ENCODE measurements around the gene CDCA4.
A peak's percentile ranks its signal among the peaks of the same experiment; 100 is the strongest.

CDCA4 gene

GRCh38 chr14:104970231-104971068, 50.4 kb downstream of the CDCA4 start:
- no peak overlapping the region for H3K27ac Mint-ChIP-seq
- H3K9me3 Mint-ChIP-seq: no peaks in the 10 kb centered on the region
- no peaks in the 10 kb centered on the region for H3K36me3 Mint-ChIP-seq
- H3K27me3 Mint-ChIP-seq: peaks cover 13% of the 10 kb centered on the region
- peaks cover 9% of the 10 kb centered on the region for H3K4me1 Mint-ChIP-seq
- DNase-seq (ENCODE audit: low spot score in 2 of 2) (no peak), ATAC-seq (ENCODE audit: low read depth) (no peak)
- no peak overlapping the region for H3K4me3 Mint-ChIP-seq

GRCh38 chr14:104969741-104970230, 51.1 kb downstream of the CDCA4 start:
- Mint-ChIP-seq H3K27me3 (peaks cover 13% of the 10 kb centered on the region), H3K36me3 (no peaks in the 10 kb centered on the region), H3K4me3 (no peak overlapping the region), H3K27ac (no peak overlapping the region), H3K9me3 (no peaks in the 10 kb centered on the region), H3K4me1 (peaks cover 9% of the 10 kb centered on the region)
- ATAC-seq (ENCODE audit: low read depth) (no peak), DNase-seq (ENCODE audit: low spot score in 2 of 2) (no peak)

GRCh38 chr14:104968541-104969401, 52.1 kb downstream of the CDCA4 start:
- peaks cover 9% of the 10 kb centered on the region for H3K27me3 Mint-ChIP-seq
- DNase-seq (ENCODE audit: low spot score in 2 of 2) (no peak), ATAC-seq (ENCODE audit: low read depth) (peak; percentile 52)
- no peak overlapping the region for H3K4me3 Mint-ChIP-seq
- no peaks in the 10 kb centered on the region for H3K9me3 Mint-ChIP-seq
- no peaks in the 10 kb centered on the region for H3K36me3 Mint-ChIP-seq
- peaks cover 9% of the 10 kb centered on the region for H3K4me1 Mint-ChIP-seq
- no peak overlapping the region for H3K27ac Mint-ChIP-seq

- Mint-ChIP-seq H3K9me3 (no peaks in the 10 kb centered on the region), H3K27me3 (peaks cover 9% of the 10 kb centered on the region), H3K4me3 (peak overlapping the region; percentile 11), H3K36me3 (no peaks in the 10 kb centered on the region), H3K27ac (no peak overlapping the region), H3K4me1 (peaks cover 9% of the 10 kb centered on the region)
- no peak for ATAC-seq (ENCODE audit: low read depth)
- DNase-seq (ENCODE audit: low spot score in 2 of 2): no peak
Measured at GRCh38 chr14:104968153-104968527, 52.7 kb downstream of the CDCA4 start.

- Mint-ChIP-seq H3K27me3 (peaks cover 12% of the 10 kb centered on the region), H3K9me3 (no peaks in the 10 kb centered on the region), H3K27ac (no peak overlapping the region), H3K36me3 (no peaks in the 10 kb centered on the region), H3K4me1 (peaks cover 9% of the 10 kb centered on the region), H3K4me3 (no peak overlapping the region)
- no peak for DNase-seq (ENCODE audit: low spot score in 2 of 2)
- ATAC-seq (ENCODE audit: low read depth): peak; percentile 22
Measured at GRCh38 chr14:104967386-104968152, 53.3 kb downstream of the CDCA4 start.

- Mint-ChIP-seq H3K4me3 (no peak overlapping the region), H3K36me3 (no peaks in the 10 kb centered on the region), H3K9me3 (no peaks in the 10 kb centered on the region), H3K4me1 (peaks cover 9% of the 10 kb centered on the region), H3K27me3 (peaks cover 12% of the 10 kb centered on the region), H3K27ac (no peak overlapping the region)
- DNase-seq (ENCODE audit: low spot score in 2 of 2): no peak
- ATAC-seq (ENCODE audit: low read depth): no peak
Measured at GRCh38 chr14:104966981-104967385, 53.9 kb downstream of the CDCA4 start.

- ATAC-seq (ENCODE audit: low read depth) (no peak), DNase-seq (ENCODE audit: low spot score in 2 of 2) (no peak)
- Mint-ChIP-seq H3K9me3 (no peaks in the 10 kb centered on the region), H3K27ac (no peak overlapping the region), H3K4me3 (no peak overlapping the region), H3K27me3 (peaks cover 8% of the 10 kb centered on the region), H3K36me3 (no peaks in the 10 kb centered on the region), H3K4me1 (peaks cover 9% of the 10 kb centered on the region)
Measured at GRCh38 chr14:104966261-104966865, 54.5 kb downstream of the CDCA4 start.

GRCh38 chr14:104965561-104966231, 55.2 kb downstream of the CDCA4 start:
- no peak overlapping the region for H3K27ac Mint-ChIP-seq
- ATAC-seq (ENCODE audit: low read depth) (no peak), DNase-seq (ENCODE audit: low spot score in 2 of 2) (no peak)
- H3K27me3 Mint-ChIP-seq: peaks cover 7% of the 10 kb centered on the region
- no peaks in the 10 kb centered on the region for H3K36me3 Mint-ChIP-seq
- H3K4me3 Mint-ChIP-seq: no peak overlapping the region
- peaks cover 9% of the 10 kb centered on the region for H3K4me1 Mint-ChIP-seq
- H3K9me3 Mint-ChIP-seq: no peaks in the 10 kb centered on the region

- DNase-seq (ENCODE audit: low spot score in 2 of 2): no peak
- Mint-ChIP-seq H3K27me3 (peaks cover 10% of the 10 kb centered on the region), H3K9me3 (no peaks in the 10 kb centered on the region), H3K27ac (no peak overlapping the region), H3K4me1 (peaks cover 9% of the 10 kb centered on the region), H3K4me3 (no peak overlapping the region), H3K36me3 (no peaks in the 10 kb centered on the region)
- no peak for ATAC-seq (ENCODE audit: low read depth)
Measured at GRCh38 chr14:104964546-104964945, 56.3 kb downstream of the CDCA4 start.
